ENCODE data around the gene FNDC3B.
A peak's percentile ranks its signal among the peaks of the same experiment; 100 is the strongest.

The FNDC3B gene

GRCh38 chr3:172203522-172204258 lies 164.3 kb downstream of the FNDC3B start:
- no peak overlapping the region for H3K27ac Mint-ChIP-seq
- H3K36me3 Mint-ChIP-seq (ENCODE audit: low read depth) = peaks cover 50% of the 10 kb centered on the region
- H3K9me3 Mint-ChIP-seq = peaks cover 23% of the 10 kb centered on the region
- no peak for DNase-seq
- no peak overlapping the region for H3K4me3 Mint-ChIP-seq
- H3K4me1 Mint-ChIP-seq (ENCODE audit: low read depth) = no peaks in the 10 kb centered on the region
- H3K27me3 Mint-ChIP-seq = no peaks in the 10 kb centered on the region

GRCh38 chr3:172204716-172205115 lies 165.3 kb downstream of the FNDC3B start:
- H3K9me3 Mint-ChIP-seq = peaks cover 23% of the 10 kb centered on the region
- H3K4me1 Mint-ChIP-seq (ENCODE audit: low read depth) = no peaks in the 10 kb centered on the region
- H3K27me3 Mint-ChIP-seq = no peaks in the 10 kb centered on the region
- H3K27ac Mint-ChIP-seq = no peak overlapping the region
- DNase-seq = no peak
- H3K36me3 Mint-ChIP-seq (ENCODE audit: low read depth) = peaks cover 50% of the 10 kb centered on the region
- no peak overlapping the region for H3K4me3 Mint-ChIP-seq

- H3K9me3 Mint-ChIP-seq = peaks cover 22% of the 10 kb centered on the region
- no peak overlapping the region for H3K4me3 Mint-ChIP-seq
- H3K27ac Mint-ChIP-seq = no peak overlapping the region
- no peak for DNase-seq
- peaks cover 30% of the 10 kb centered on the region for H3K36me3 Mint-ChIP-seq (ENCODE audit: low read depth)
- no peaks in the 10 kb centered on the region for H3K27me3 Mint-ChIP-seq
- H3K4me1 Mint-ChIP-seq (ENCODE audit: low read depth) = peaks cover 14% of the 10 kb centered on the region
These were observed 169.4 kb downstream of the FNDC3B start for GRCh38 chr3:172208586-172209332.

GRCh38 chr3:172209333-172210321 lies 170.2 kb downstream of the FNDC3B start:
- Mint-ChIP-seq H3K27me3 (no peaks in the 10 kb centered on the region), H3K9me3 (peaks cover 17% of the 10 kb centered on the region), H3K4me3 (no peak overlapping the region), H3K4me1 (ENCODE audit: low read depth) (peaks cover 21% of the 10 kb centered on the region), H3K27ac (no peak overlapping the region), H3K36me3 (ENCODE audit: low read depth) (peaks cover 23% of the 10 kb centered on the region)
- DNase-seq = no peak

GRCh38 chr3:172210355-172210754 lies 171.0 kb downstream of the FNDC3B start:
- no peaks in the 10 kb centered on the region for H3K27me3 Mint-ChIP-seq
- H3K9me3 Mint-ChIP-seq = peaks cover 9% of the 10 kb centered on the region
- DNase-seq = no peak
- peaks cover 24% of the 10 kb centered on the region for H3K4me1 Mint-ChIP-seq (ENCODE audit: low read depth)
- no peak overlapping the region for H3K27ac Mint-ChIP-seq
- peaks cover 19% of the 10 kb centered on the region for H3K36me3 Mint-ChIP-seq (ENCODE audit: low read depth)
- H3K4me3 Mint-ChIP-seq = no peak overlapping the region

- H3K4me3 Mint-ChIP-seq = no peak overlapping the region
- H3K9me3 Mint-ChIP-seq = peaks cover 4% of the 10 kb centered on the region
- no peak overlapping the region for H3K27ac Mint-ChIP-seq
- H3K36me3 Mint-ChIP-seq (ENCODE audit: low read depth) = peaks cover 12% of the 10 kb centered on the region
- no peak for DNase-seq
- H3K27me3 Mint-ChIP-seq = no peaks in the 10 kb centered on the region
- peaks cover 24% of the 10 kb centered on the region for H3K4me1 Mint-ChIP-seq (ENCODE audit: low read depth)
These were observed 171.7 kb downstream of the FNDC3B start for GRCh38 chr3:172211123-172211522.

- DNase-seq = no peak
- H3K4me3 Mint-ChIP-seq = no peak overlapping the region
These were observed 173.8 kb downstream of the FNDC3B start for GRCh38 chr3:172213200-172213599.

GRCh38 chr3:172213904-172214303 lies 174.5 kb downstream of the FNDC3B start:
- H3K27me3 Mint-ChIP-seq = no peaks in the 10 kb centered on the region

More at GRCh38 chr3:172213200-172213599, 173.8 kb downstream of the FNDC3B start:
- Mint-ChIP-seq H3K36me3 (ENCODE audit: low read depth) (peaks cover 6% of the 10 kb centered on the region), H3K9me3 (no peaks in the 10 kb centered on the region), H3K4me1 (ENCODE audit: low read depth) (peaks cover 31% of the 10 kb centered on the region), H3K27me3 (no peaks in the 10 kb centered on the region), H3K27ac (peak overlapping the region; percentile 0)

GRCh38 chr3:172216267-172216666 lies 176.9 kb downstream of the FNDC3B start:
- H3K27me3 Mint-ChIP-seq = no peaks in the 10 kb centered on the region
- no peak overlapping the region for H3K27ac Mint-ChIP-seq
- no peaks in the 10 kb centered on the region for H3K9me3 Mint-ChIP-seq
- no peak overlapping the region for H3K4me3 Mint-ChIP-seq
- H3K4me1 Mint-ChIP-seq (ENCODE audit: low read depth) = peaks cover 42% of the 10 kb centered on the region
- peaks cover 3% of the 10 kb centered on the region for H3K36me3 Mint-ChIP-seq (ENCODE audit: low read depth)
- no peak for DNase-seq

More at GRCh38 chr3:172213904-172214303, 174.5 kb downstream of the FNDC3B start:
- Mint-ChIP-seq H3K27ac (no peak overlapping the region), H3K4me3 (no peak overlapping the region), H3K4me1 (ENCODE audit: low read depth) (peaks cover 36% of the 10 kb centered on the region), H3K36me3 (ENCODE audit: low read depth) (peaks cover 6% of the 10 kb centered on the region), H3K9me3 (no peaks in the 10 kb centered on the region)
- DNase-seq = no peak

- Mint-ChIP-seq H3K4me1 (ENCODE audit: low read depth) (peaks cover 43% of the 10 kb centered on the region), H3K36me3 (ENCODE audit: low read depth) (peaks cover 3% of the 10 kb centered on the region), H3K9me3 (no peaks in the 10 kb centered on the region), H3K27me3 (no peaks in the 10 kb centered on the region), H3K27ac (no peak overlapping the region), H3K4me3 (no peak overlapping the region)
- DNase-seq = no peak
These were observed 177.5 kb downstream of the FNDC3B start for GRCh38 chr3:172216911-172217310.

- H3K9me3 Mint-ChIP-seq = no peaks in the 10 kb centered on the region
- H3K27ac Mint-ChIP-seq = no peak overlapping the region
- H3K4me3 Mint-ChIP-seq = no peak overlapping the region
- H3K4me1 Mint-ChIP-seq (ENCODE audit: low read depth) = peaks cover 38% of the 10 kb centered on the region
- no peak for DNase-seq
- peaks cover 3% of the 10 kb centered on the region for H3K36me3 Mint-ChIP-seq (ENCODE audit: low read depth)
- H3K27me3 Mint-ChIP-seq = no peaks in the 10 kb centered on the region
These were observed 178.5 kb downstream of the FNDC3B start for GRCh38 chr3:172217877-172218276.

GRCh38 chr3:172218350-172219323 lies 179.3 kb downstream of the FNDC3B start:
- peaks cover 3% of the 10 kb centered on the region for H3K36me3 Mint-ChIP-seq (ENCODE audit: low read depth)
- H3K9me3 Mint-ChIP-seq = no peaks in the 10 kb centered on the region
- H3K4me1 Mint-ChIP-seq (ENCODE audit: low read depth) = peaks cover 30% of the 10 kb centered on the region
- no peaks in the 10 kb centered on the region for H3K27me3 Mint-ChIP-seq
- H3K4me3 Mint-ChIP-seq = no peak overlapping the region
- DNase-seq = no peak
- no peak overlapping the region for H3K27ac Mint-ChIP-seq

GRCh38 chr3:172219750-172220149 lies 180.4 kb downstream of the FNDC3B start:
- Mint-ChIP-seq H3K36me3 (ENCODE audit: low read depth) (peaks cover 3% of the 10 kb centered on the region), H3K27me3 (no peaks in the 10 kb centered on the region), H3K4me3 (no peak overlapping the region), H3K4me1 (ENCODE audit: low read depth) (peaks cover 22% of the 10 kb centered on the region), H3K9me3 (no peaks in the 10 kb centered on the region), H3K27ac (no peak overlapping the region)
- DNase-seq = no peak
